Suprapubic skin (tissue), 3 donors: ENCODE measurements around the gene PARN.

Experiments
- CTCF ChIP-seq, 2 donors: fragments of 200-600 bp in 1 of 2; fragments of 450-650 bp in 1 of 2; sonication (generic) in 1 of 2; IDR thresholded peaks; one replicate each; pipeline ENCODE4 v1.5.1; 2016 to 2019; ENCODE audit warnings: antibody characterized with exemption in 2 of 2, mild to moderate bottlenecking in 1 of 2, moderate library complexity in 1 of 2
- POLR2AphosphoS5 ChIP-seq, 3 donors: sonication (generic); formaldehyde crosslinking; IDR thresholded peaks; one replicate each; pipeline ENCODE4 v1.6.1; 2017; ENCODE audit warnings: antibody characterized with exemption in 3 of 3

DNA sequence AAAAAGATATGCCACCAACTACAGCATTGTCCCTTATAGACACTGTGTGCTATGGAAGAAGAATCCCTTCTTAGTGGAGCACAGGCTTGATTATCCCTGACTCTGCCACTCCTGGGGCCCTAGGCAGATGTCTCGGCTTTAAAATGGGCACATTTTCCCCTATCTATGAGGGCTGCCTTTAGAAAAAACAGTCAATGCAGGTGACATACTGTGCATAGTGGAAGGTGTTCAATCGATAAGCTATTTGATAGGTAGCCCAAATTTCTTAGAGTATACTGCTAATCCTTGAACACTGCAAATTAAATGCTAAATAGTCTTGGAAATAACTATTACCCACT lies 64.4 kb downstream of the PARN start:
- TF ChIP-seq CTCF (IDR thresholded peaks at IDR 0.05), result no peak
- no peak for TF ChIP-seq POLR2AphosphoS5 (IDR thresholded peaks at IDR 0.05)
